Liver (tissue), 3 donors: ENCODE measurements around the gene COL1A2.

Experiments used
- CTCF ChIP-seq: fragments of 150-350 bp; IDR thresholded peaks from 2 replicates; pipeline ENCODE4 v1.5.1; 2017; ENCODE audit warnings: improper control_type of control experiment, low read depth, low read length; ENCODE audit not compliant: missing input control
- EGR1 ChIP-seq, 2 donors: IDR thresholded peaks; 2 replicates each; pipeline ENCODE4 v1.6.1; 2016 to 2018; ENCODE audit warnings: antibody characterized with exemption in 2 of 2, low read depth in 2 of 2
- FOXA1 ChIP-seq: IDR thresholded peaks from 2 replicates; pipeline ENCODE4 v1.6.1; 2016; ENCODE audit warnings: antibody characterized with exemption
- GABPA ChIP-seq, 2 donors: IDR thresholded peaks in 1 of 2; conservative IDR thresholded peaks in 1 of 2; 2 replicates each; pipeline ENCODE4 v1.6.1; 2016; ENCODE audit warnings: antibody characterized with exemption in 2 of 2, mild to moderate bottlenecking in 1 of 2, moderate library complexity in 1 of 2
- JUND ChIP-seq, 2 donors: IDR thresholded peaks; 2 replicates each; pipeline ENCODE4 v1.6.1; 2016; ENCODE audit warnings: antibody characterized with exemption in 2 of 2
- NR2F2 ChIP-seq: IDR thresholded peaks from 2 replicates; pipeline ENCODE4 v1.6.1; 2016; ENCODE audit warnings: antibody characterized with exemption
- RAD21 ChIP-seq, 2 donors: IDR thresholded peaks; 2 replicates each; pipeline ENCODE4 v1.6.1; 2016; ENCODE audit warnings: antibody characterized with exemption in 2 of 2, mild to moderate bottlenecking in 2 of 2
- REST ChIP-seq: IDR thresholded peaks from 2 replicates; pipeline ENCODE4 v1.6.1; 2016; ENCODE audit warnings: antibody characterized with exemption, mild to moderate bottlenecking
- RXRA ChIP-seq, 2 donors: IDR thresholded peaks; 2 replicates each; pipeline ENCODE4 v1.6.1; 2017 to 2018; ENCODE audit warnings: antibody characterized with exemption in 2 of 2, mild to moderate bottlenecking in 1 of 2
- TAF1 ChIP-seq: conservative IDR thresholded peaks from 2 replicates; pipeline ENCODE4 v1.6.1; 2016; ENCODE audit warnings: antibody characterized with exemption, mild to moderate bottlenecking
- YY1 ChIP-seq: IDR thresholded peaks from 2 replicates; pipeline ENCODE4 v1.6.1; 2016; ENCODE audit warnings: antibody characterized with exemption, mild to moderate bottlenecking
- TF ChIP-seq, protein P1 (sequence below): IDR thresholded peaks from 2 replicates; pipeline ENCODE4 v1.6.1; 2016; ENCODE audit warnings: antibody characterized with exemption
- TF ChIP-seq, protein P2 (sequence below): IDR thresholded peaks from 2 replicates; pipeline ENCODE4 v1.6.1; 2016; ENCODE audit warnings: antibody characterized with exemption
- TF ChIP-seq, protein P3 (sequence below): IDR thresholded peaks from 2 replicates; pipeline ENCODE4 v1.6.1; 2016; ENCODE audit warnings: antibody characterized with exemption
- donor health status: healthy.
- donor health status: healthy.

- TF ChIP-seq RXRA (IDR thresholded peaks at IDR 0.05) (no peak), GABPA (IDR thresholded peaks at IDR 0.05 in 1 of 2, conservative IDR thresholded peaks at IDR 0.05 in 1 of 2) (no peak), CTCF (no peak), REST (no peak), TAF1 (no peak), EGR1 (IDR thresholded peaks at IDR 0.05; ENCODE audit: low read depth in 2 of 2) (no peak), YY1 (no peak), FOXA1 (no peak), JUND (IDR thresholded peaks at IDR 0.05) (no peak), RAD21 (IDR thresholded peaks at IDR 0.05) (no peak), NR2F2 (no peak)
- TF ChIP-seq, protein P1, sequence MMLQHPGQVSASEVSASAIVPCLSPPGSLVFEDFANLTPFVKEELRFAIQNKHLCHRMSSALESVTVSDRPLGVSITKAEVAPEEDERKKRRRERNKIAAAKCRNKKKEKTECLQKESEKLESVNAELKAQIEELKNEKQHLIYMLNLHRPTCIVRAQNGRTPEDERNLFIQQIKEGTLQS: no peak
- TF ChIP-seq, protein P2, sequence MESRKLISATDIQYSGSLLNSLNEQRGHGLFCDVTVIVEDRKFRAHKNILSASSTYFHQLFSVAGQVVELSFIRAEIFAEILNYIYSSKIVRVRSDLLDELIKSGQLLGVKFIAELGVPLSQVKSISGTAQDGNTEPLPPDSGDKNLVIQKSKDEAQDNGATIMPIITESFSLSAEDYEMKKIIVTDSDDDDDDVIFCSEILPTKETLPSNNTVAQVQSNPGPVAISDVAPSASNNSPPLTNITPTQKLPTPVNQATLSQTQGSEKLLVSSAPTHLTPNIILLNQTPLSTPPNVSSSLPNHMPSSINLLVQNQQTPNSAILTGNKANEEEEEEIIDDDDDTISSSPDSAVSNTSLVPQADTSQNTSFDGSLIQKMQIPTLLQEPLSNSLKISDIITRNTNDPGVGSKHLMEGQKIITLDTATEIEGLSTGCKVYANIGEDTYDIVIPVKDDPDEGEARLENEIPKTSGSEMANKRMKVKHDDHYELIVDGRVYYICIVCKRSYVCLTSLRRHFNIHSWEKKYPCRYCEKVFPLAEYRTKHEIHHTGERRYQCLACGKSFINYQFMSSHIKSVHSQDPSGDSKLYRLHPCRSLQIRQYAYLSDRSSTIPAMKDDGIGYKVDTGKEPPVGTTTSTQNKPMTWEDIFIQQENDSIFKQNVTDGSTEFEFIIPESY: no peak
- TF ChIP-seq, protein P3, sequence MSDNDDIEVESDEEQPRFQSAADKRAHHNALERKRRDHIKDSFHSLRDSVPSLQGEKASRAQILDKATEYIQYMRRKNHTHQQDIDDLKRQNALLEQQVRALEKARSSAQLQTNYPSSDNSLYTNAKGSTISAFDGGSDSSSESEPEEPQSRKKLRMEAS: no peak
Measured at GRCh38 chr7:94432281-94432670, 37.6 kb downstream of the COL1A2 start.
